HFF-Myc (cell line): ENCODE measurements around the gene SLC25A2.
"Not testable (repeated sequence)": the region's sequence is repeated elsewhere in the genome, so short reads cannot be mapped to it uniquely, and the experiment has no call there.

Source experiments
- DNase-seq: peaks from one replicate; pipeline ENCODE4 v3.0.0-alpha.2; 2011; ENCODE audit warnings: low read depth; ENCODE audit errors: extremely low read depth
- H3K4me3 ChIP-seq: replicated peaks from 2 replicates; pipeline ENCODE4 v1.5.1; 2011; ENCODE audit warnings: low read depth, mild to moderate bottlenecking, control low read depth, low read length
- CTCF ChIP-seq: IDR thresholded peaks from 2 replicates; pipeline ENCODE4 v1.5.1; 2012; ENCODE audit warnings: mild to moderate bottlenecking, low read depth, low read length, control low read depth; ENCODE audit errors: missing control alignments

The SLC25A2 gene

GRCh38 chr5:141342773-141343172, 38.9 kb upstream of the SLC25A2 start:
- TF ChIP-seq CTCF: no peak
- H3K4me3 ChIP-seq: no peak overlapping the region
- DNase-seq: no peak

DNA sequence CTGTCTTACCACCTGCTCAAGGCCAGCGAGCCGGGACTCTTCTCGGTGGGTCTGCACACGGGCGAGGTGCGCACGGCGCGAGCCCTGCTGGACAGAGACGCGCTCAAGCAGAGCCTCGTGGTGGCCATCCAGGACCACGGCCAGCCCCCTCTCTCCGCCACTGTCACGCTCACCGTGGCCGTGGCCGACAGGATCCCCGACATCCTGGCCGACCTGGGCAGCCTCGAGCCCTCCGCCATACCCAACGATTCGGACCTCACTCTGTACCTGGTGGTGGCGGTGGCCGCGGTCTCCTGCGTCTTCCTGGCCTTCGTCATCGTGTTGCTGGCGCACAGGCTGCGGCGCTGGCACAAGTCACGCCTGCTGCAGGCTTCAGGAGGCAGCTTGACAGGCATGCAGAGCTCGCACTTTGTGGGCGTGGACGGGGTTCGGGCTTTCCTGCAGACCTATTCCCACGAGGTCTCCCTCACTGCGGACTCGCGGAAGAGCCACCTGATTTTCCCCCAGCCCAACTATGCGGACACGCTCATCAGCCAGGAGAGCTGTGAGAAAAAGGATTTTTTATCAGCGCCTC, 37.0 kb upstream of the SLC25A2 start:
- not testable (repeated sequence) for DNase-seq, H3K4me3 ChIP-seq

DNA sequence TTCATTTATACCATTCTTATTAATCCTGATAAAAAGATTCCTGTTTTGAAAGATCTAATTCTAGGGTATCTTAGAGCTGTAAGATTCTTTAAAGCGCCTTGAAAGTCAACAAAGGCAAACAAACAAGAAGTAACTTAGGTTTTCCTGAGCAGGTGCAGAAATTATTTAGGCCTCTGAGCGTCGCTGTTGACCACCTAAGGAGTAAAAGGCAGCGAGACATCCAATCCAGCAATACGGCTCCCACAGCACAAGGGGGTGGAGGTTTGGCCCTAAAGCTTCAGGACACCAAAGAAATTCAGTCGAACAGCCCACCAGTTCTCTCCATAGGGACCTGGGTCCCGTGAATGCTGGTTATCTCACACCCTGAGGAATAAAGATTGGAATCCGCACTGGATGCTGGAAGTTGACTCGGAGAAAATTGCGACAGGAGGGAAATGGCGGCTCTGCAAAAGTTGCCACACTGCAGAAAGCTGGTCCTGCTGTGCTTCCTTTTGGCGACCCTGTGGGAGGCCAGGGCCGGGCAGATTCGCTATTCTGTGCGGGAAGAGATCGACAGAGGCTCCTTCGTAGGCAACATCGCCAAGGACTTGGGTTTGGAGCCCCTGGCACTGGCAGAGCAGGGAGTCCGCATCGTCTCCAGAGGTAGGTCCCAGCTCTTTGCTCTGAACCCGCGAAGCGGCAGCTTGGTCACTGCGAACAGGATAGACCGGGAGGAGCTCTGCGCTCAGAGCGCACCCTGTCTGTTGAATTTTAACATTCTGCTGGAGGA, 34.9 kb upstream of the SLC25A2 start, which contains the start of gene PCDHGA2:
Gene PCDHGA2 (plus strand): TSS at position 223 of the 769 bp plus-strand sequence.
- peak within 1 kb of the TSS; percentile 11; the same call in 1 of the 2 replicates for H3K4me3 ChIP-seq
- DNase-seq: no peak
- TF ChIP-seq CTCF: peak; percentile 48

- not testable (repeated sequence) for DNase-seq, H3K4me3 ChIP-seq
These were observed 28.7 kb upstream of the SLC25A2 start for GRCh38 chr5:141332571-141332970.

DNA sequence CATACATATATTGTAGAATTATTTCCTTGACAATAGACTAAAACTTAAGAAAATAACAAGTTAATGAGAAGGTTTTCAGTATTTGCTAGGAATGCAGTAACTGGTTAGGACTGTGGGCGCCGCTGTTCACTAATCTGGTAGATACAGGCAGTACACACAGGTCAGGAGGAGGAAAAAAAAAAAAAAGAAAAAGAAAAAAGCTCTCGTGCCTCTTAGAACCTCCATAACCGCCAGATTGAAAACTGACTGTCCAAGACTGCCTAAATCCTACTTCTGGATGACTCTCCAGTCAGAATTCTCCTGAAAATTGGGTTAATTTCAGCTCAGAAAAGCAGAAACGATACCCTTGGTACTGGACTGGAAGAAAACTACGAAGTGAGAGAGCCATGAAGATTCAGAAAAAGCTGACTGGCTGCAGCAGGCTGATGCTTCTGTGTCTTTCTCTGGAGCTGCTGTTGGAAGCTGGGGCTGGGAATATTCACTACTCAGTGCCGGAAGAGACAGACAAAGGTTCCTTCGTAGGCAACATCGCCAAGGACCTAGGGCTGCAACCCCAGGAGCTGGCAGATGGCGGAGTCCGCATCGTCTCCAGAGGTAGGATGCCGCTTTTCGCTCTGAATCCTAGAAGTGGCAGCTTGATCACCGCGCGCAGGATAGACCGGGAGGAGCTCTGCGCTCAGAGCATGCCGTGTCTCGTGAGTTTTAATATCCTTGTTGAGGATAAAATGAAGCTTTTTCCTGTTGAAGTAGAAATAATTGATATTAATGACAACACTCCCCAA, 26.6 kb upstream of the SLC25A2 start, which contains the start of gene PCDHGA1:
Gene PCDHGA1 (plus strand): TSS at position 216 of the 782 bp plus-strand sequence.
- peak within 1 kb of the TSS; percentile 24 for H3K4me3 ChIP-seq
- TF ChIP-seq CTCF: peak; percentile 48
- DNase-seq: no peak

DNA sequence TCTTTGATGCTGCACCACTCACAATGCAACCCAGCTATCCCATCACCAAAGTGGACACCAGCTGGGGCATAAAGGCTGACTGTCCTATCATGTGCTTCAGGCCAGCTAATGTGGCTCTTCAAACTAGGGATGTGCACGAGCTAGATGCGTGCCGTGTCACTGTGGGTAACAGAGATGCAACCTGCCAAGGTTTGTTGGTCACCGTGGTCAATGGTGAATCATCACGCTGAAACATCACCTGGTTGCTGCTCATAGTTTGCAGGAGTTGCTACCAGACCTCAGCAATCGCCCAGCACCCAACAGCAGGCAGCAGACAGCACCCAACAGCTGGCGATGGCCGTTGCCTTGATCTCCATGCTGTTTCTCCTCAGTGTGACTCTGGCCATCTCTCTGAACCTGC, 24.4 kb upstream of the SLC25A2 start:
- no peak for DNase-seq
- no peak for TF ChIP-seq CTCF
- no peak overlapping the region for H3K4me3 ChIP-seq

DNA sequence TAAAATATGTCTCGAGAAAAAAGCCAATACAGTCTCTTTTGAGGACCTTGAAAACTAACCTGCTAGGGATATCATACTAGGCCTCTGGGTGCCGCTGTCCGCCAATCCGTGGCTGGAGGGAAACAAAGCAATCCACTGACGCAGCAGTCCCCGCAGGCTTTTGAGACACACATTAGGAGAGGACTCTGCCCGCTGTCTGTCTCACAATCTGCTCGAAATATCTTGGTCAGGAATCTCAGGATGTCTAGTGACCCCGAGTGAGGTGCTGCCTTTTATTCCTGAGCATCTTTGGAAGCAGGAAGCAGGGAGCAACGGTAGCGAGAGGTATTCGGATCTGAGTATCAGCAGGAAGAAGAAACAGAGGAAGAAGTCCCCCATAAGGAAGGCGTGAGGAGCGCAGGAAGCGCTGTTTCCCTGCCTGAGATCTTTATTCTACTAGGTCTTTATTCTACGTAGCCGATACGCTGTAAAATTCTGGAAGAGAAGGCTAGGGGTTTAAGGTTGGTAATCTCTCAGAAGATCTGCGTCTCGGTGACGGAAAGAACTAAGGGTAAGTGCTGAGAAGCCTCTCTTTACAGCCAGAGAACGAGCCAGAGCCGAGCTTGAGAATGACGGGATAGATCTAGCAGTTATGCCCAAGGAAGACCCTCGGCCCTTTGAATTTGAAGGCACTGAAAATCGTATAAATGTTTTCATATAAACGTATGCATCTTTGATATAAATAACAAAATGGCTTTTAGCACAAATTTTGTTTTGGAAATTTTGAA, 22.4 kb upstream of the SLC25A2 start:
- DNase-seq: no peak
- TF ChIP-seq CTCF: peak; percentile 60
- H3K4me3 ChIP-seq: peak overlapping the region; percentile 19
